GM21825 (cell line): ENCODE results near the gene CACNA1B.

Experiments
- ATAC-seq: cut with Tn5 transposase; IDR thresholded peaks from one replicate; pipeline ENCODE4 v1.9.1; 2021; ENCODE audit warnings: mild to moderate bottlenecking, moderate library complexity; ENCODE audit not compliant: unreplicated experiment

The CACNA1B gene

GRCh38 chr9:138049779-138050471 is 172.3 kb downstream of the CACNA1B start:
- no peak for ATAC-seq

DNA sequence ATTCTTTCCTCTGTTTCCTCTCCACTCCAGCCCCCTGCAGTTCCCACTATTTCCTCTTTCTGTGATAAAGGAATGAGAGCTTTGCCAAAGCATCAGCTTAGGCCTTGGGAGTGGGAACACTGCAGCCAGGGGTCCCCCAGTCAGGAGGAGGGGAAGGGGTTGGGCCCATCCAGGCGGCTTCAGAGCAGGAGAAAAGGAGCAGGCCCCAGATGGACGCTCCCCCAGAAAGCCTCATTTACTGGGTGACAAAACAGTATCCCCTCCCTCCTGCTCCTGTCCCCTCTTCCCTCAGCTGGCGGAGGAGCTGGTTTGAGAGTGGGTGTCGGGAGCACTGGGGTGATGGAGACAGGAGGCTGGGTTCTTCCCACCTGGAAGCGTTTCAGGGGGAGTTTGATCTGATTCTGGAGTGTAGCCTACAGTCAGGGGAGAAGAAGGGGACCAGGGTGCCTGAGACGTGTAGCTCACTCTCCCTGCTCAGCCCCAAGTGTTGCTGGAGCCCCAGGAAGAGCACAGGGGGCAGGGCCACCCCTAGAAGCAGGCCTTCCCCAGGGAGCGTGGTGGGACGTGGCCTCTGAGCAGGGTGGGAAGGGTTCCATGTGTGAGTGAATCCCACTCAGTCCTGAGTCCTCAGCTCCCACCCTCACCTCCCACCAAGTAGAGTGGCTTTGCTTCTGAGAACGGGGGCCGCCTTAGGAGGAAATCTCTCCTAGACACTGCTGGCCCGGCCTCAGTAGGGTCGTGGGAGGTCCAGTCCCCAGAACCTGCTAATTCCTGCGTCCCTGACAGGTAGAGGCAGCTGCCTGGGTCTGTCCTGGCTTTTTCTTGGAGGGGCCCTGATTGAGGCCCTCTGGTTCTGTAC is 173.1 kb downstream of the CACNA1B start:
- no peak for ATAC-seq

DNA sequence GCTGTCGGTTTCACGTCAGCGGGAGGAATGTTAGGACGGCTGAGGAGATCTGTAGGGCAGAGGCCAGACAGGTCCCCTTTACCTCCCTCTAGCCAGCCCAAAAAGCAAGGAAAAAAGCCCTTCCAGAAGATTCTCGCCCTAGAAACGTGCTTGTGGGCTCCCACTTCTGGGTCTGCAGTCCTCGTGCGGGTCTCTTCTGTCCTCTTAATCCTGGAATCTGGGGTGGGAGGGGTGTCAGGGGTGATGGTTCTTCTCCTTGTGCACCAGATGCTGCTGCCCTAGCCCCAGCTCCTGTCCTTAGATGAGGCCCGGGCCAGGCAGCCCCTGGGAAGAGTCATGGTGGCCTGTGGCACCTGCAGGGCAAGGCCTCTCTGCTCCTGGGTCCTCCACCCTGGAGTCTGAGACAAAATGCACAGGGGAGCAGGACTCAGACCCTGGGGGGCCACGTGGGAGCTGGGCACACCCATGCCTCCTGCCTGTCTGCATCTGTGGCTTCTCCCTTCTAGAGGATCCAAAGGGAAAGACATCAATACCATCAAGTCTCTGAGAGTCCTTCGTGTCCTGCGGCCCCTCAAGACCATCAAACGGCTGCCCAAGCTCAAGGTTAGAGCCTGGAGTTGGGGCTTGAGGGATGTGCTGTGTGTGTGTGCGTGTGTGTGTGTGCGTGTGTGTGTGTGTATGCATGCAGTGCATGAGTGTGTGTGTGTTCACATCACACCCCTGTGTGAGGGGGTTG is 174.2 kb downstream of the CACNA1B start:
- ATAC-seq, result no peak

- ATAC-seq, result no peak
Measured at GRCh38 chr9:138052322-138052615, 174.7 kb downstream of the CACNA1B start.

DNA sequence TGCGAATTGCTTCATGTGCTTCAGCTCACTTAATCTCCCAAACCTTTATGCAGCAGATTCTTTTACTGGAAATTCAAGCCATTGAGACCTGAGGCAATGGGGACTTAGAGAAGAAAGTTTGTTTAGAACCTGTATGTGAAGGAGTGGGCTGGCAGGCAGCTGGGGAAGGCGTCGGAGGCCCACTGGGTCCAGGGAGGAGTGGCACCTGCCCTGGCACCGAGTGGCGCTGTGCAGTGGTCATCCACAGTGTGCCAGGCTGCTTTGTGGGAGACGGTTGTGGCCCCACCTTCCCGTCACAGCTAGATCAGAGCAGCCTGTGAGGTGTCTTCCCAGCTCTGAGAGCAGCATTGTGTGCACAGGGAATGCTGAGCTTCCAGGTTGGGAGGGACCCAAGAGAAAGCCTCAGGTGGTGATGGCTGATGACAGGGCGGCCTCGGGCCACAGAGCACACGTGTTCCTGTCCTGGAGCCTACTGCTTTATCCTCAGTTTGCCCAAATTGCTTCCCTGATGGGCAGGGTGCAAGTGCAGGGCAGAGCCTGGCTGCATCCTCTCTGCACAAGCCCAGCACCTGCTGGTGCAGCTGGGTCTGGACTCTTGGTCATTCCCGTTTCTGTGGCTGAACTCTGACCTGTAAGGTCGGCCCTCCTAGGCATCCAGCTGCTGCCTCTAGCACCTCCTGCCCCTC is 175.2 kb downstream of the CACNA1B start:
- no peak for ATAC-seq

DNA sequence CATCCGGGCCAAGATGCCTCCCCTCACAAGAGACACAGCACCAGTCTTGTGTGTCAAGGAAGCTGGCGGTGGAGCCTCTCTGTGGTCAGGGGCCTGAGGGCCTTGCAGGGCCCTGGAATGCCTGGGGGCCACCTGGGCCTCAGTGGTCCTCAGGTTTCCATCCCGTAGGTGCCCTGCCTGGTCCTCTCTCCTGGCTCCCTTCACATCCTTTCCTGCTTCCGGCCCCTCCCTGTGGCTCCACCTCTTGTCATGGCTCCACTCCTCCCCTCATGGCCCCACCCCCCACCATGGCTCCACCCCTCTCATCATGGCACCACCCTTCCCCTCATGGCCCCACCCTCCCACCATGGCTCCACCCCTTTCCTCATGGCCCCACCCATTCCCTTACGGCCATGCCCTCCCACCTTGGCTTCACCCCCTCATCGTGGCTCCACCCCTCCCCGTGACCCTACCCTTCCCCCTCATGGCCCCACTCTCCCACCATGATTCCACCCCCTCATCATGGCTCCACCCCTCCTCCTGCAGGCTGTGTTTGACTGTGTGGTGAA is 175.8 kb downstream of the CACNA1B start:
- ATAC-seq, result no peak

- no peak for ATAC-seq
Measured at GRCh38 chr9:138053996-138054752, 176.6 kb downstream of the CACNA1B start.

GRCh38 chr9:138057726-138058125 is 180.1 kb downstream of the CACNA1B start:
- no peak for ATAC-seq

GRCh38 chr9:138058181-138058580 is 180.6 kb downstream of the CACNA1B start:
- no peak for ATAC-seq

DNA sequence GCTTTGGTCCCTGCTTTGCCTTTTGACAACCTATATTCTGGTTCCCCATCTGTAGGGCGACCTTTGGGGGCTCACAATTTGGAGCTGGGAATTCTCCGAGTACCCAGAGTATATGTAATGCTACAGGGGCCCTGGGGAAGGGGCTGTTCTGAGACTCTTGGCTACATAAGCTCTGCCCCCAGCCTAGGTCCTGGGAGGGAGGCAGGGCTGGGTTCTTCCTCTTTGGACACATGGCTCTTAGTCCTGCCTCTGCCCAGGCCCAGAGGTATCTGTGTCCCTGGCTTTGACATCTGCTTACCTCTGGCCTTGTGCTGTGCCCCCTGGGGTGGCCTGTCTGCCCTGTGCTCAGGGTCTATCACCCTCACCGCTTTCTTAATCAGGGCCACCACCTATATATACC is 181.6 kb downstream of the CACNA1B start:
- ATAC-seq, result no peak

GRCh38 chr9:138060365-138060764 is 182.8 kb downstream of the CACNA1B start:
- ATAC-seq, result no peak

DNA sequence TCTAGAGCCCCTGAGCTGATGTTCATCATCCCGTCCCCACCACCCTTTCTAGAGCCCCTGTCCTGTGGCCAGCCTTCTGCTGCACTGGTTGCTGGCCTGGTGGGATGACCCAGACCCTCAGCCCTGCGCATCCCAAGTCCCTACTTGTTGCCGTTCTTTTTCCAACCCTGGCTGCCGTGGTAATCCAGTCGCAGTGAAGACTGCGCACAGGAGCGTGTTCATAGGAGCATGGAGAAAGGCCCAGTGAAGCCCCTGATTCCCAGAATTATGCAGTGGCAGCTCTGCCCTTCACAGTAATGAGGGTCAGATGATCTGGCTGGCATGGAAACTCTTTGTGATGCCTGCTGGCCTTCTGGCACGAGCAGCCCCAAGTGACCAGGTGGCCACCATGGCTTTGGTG is 183.3 kb downstream of the CACNA1B start:
- ATAC-seq, result no peak

DNA sequence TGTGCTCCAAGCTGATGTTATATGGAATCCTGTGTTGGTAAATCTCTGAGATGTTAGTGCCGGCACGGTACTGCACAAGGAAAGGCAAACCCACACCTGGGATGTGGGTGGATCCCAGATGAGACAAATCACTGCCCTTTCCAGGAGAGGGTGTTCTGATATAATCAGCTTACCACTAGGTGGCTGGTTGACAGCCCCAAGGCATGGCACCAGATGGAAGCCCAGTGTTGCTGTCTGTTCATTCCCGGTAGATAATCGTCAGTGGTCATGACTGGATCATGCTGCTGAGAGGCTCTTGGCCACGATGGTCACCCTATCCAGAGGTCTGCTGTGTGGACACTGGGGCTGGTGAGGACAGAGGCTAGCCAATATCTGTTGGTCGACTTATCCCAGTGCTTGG is 184.0 kb downstream of the CACNA1B start:
- no peak for ATAC-seq

- no peak for ATAC-seq
Measured at GRCh38 chr9:138062196-138062595, 184.6 kb downstream of the CACNA1B start.

- ATAC-seq, result no peak
Measured at GRCh38 chr9:138063033-138063432, 185.5 kb downstream of the CACNA1B start.

- no peak for ATAC-seq
Measured at GRCh38 chr9:138063785-138064184, 186.2 kb downstream of the CACNA1B start.

- ATAC-seq, result no peak
Measured at GRCh38 chr9:138064547-138064946, 187.0 kb downstream of the CACNA1B start.

DNA sequence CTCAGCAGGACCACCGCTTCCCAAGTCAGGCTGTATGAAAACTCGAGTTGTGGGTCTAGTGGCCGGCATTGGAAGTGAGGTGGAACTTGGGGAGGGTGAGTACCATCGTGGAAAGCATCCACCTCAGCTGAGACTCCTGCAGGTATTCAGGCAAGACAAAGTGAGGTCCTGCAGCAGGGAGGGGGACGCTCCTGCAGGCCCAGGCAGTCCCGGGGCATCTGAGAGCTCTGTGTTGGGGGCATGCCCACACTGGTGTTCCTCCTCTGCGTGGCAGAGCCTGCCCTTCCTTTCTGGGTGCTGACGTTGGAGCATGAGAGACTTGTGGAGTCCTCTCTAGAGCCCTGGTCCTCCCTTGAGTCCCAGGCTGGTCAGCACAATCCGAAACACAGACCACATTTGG is 187.7 kb downstream of the CACNA1B start:
- no peak for ATAC-seq

- no peak for ATAC-seq
Measured at GRCh38 chr9:138066049-138066448, 188.5 kb downstream of the CACNA1B start.
